Mesodermal cell (in vitro differentiated cells): ENCODE data around the gene SEZ6L2.

Experiments
- H3K27ac ChIP-seq: 2 replicates; pipeline ENCODE4 v1.7.0; 2013; ENCODE audit warnings: mild to moderate bottlenecking, low read depth, low read length, moderate library complexity; ENCODE audit not compliant: severe bottlenecking
- H3K36me3 ChIP-seq: 2 replicates; pipeline ENCODE4 v1.7.1; 2013; ENCODE audit warnings: mild to moderate bottlenecking, low read length, moderate library complexity; ENCODE audit not compliant: control insufficient read depth, insufficient read depth
- H3K4me1 ChIP-seq: one replicate; pipeline ENCODE4 v1.7.1; 2013; ENCODE audit warnings: mild to moderate bottlenecking, low read length; ENCODE audit not compliant: insufficient read depth, control insufficient read depth, poor library complexity, severe bottlenecking
- H3K4me3 ChIP-seq: 2 replicates; pipeline ENCODE4 v1.7.0; 2013; ENCODE audit warnings: low read length, control low read depth, mild to moderate bottlenecking; ENCODE audit not compliant: insufficient read depth, poor library complexity, severe bottlenecking; ENCODE audit errors: extremely low read depth
- H3K9me3 ChIP-seq: 2 replicates; pipeline ENCODE4 v1.7.1; 2013; ENCODE audit warnings: mild to moderate bottlenecking, low read length, moderate library complexity; ENCODE audit not compliant: control insufficient read depth
- WGBS, 2 experiments: methylation state at CpG; one replicate each; pipeline ENCODE4 v1.1.5; 2013; ENCODE audit warnings: missing lambda C conversion rate in 2 of 2; ENCODE audit not compliant: insufficient coverage in 2 of 2; 5-methylcytosine and 5-hydroxymethylcytosine counted together

The SEZ6L2 gene

DNA sequence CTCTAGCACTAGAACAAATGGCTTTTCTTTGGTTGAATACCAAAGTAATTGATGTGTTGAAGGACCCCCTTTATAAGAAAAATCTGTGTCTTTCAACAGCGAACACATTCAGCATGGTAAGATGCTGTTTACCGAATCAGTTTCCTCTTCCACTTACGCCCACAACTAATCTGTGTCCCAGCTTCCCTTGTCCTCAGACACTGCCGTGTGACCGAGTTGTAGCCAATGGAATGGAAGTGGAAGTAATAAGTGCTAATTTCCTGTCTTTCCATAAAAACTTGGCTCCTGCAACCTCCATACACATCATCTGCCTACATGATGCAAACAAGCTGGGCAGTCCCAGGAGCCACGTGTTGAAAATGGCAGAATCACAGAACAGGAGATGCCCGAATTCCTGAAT lies 46.7 kb downstream of the SEZ6L2 start:
- no peak overlapping the region for H3K27ac ChIP-seq
- 100% methylated on average over 1 of the region's 7 CpGs for WGBS, 2 experiments
- H3K4me1 ChIP-seq, result peaks cover 8% of the 10 kb centered on the region
- no peak overlapping the region for H3K4me3 ChIP-seq
- no peaks in the 10 kb centered on the region for H3K36me3 ChIP-seq
- no peaks in the 10 kb centered on the region for H3K9me3 ChIP-seq

DNA sequence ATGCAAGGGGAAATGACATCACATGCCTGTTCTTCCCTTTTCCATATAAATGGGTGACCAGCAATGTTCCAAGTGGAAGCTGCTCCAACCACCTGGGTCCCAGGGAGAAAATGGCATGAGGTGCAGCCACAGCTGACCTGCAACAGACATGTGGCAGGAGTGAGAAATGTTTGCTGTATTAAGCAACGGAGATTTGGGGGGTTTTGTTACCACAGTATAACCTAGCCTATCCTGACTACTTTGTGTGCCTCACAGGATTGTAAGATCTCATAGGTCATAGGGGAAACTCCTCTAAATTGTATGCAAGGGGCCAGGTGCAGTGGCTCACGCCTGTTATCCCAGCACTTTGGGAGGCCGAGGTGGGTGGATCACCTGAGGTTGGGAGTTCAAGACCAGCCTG lies 48.4 kb downstream of the SEZ6L2 start:
- Histone ChIP-seq H3K9me3 (no peaks in the 10 kb centered on the region), H3K4me1 (peaks cover 8% of the 10 kb centered on the region), H3K4me3 (no peak overlapping the region), H3K27ac (no peak overlapping the region), H3K36me3 (no peaks in the 10 kb centered on the region)
- 90% methylated on average over 2 of the region's 3 CpGs for WGBS, 2 experiments

DNA sequence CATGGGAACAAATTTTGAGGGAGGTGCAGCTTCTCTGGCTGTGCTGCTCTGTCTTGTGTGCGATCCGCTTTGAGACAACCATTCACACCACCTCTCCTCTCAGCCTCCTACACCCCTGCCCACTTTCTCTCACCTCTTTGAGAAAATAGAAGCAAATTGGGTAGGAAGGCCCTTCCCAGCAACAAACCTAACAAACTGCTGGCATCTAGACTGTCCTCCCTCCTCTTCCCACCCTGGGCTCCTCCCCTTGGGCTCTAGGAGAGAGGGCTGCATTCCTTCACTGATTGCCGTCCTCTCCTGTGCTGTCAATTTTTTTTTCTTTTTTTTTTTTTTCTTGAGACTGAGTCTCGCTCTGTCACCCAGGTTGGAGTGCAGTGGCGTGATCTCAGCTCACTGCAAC lies 49.8 kb downstream of the SEZ6L2 start:
- H3K27ac ChIP-seq, result peak overlapping the region; percentile 66
- H3K4me1 ChIP-seq, result peaks cover 8% of the 10 kb centered on the region
- no peaks in the 10 kb centered on the region for H3K9me3 ChIP-seq
- 61 to 73% methylated on average over 2 to 4 of the region's 5 CpGs for WGBS, 2 experiments
- H3K36me3 ChIP-seq, result no peaks in the 10 kb centered on the region
- no peak overlapping the region for H3K4me3 ChIP-seq

DNA sequence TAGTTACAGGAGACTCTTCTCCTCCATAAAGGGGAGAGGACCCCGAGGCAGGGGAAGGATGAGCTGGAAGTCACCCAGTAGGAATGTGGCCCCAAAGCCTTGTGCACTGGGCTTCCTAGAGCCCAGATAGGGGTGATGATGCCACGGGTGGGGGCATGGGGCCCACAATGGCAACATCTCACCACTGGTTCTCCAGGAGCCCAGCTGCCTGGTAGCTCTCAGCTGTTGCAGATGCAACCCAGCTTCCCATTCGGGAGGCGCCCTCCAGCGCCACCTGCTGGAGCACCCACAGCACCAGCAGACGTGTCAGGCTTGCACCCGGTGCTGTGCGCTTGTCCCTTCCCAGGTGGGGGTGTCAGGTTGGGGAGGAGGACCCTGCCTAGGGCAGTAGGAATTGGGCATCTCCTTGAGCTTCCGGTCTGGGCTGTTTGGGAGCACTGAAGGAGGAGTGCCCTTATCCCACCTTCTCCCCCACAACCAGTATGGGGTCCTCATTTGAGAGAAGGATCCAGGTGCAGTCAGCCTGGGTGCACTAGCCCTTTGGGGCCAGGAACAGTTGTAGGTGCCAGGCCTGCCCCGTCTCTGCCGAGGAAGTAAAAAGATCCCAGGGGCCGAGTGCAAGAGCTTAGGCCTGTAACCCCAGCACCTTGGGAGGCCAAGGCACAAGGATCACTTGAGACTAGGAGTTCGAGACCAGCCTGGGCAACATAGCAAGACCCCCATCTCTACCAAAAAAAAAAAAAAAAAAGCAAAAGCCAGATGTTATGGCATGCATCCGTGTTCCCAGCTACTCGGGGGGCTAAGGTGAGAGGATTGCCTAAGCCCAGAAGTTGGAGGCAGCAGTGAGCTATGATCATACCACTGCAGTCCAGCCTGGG lies 50.7 kb downstream of the SEZ6L2 start:
- Histone ChIP-seq H3K4me3 (no peak overlapping the region), H3K9me3 (no peaks in the 10 kb centered on the region), H3K4me1 (peaks cover 8% of the 10 kb centered on the region), H3K36me3 (no peaks in the 10 kb centered on the region), H3K27ac (no peak overlapping the region)
- 46 to 56% methylated on average over 10 to 12 of the region's 15 CpGs for WGBS, 2 experiments

DNA sequence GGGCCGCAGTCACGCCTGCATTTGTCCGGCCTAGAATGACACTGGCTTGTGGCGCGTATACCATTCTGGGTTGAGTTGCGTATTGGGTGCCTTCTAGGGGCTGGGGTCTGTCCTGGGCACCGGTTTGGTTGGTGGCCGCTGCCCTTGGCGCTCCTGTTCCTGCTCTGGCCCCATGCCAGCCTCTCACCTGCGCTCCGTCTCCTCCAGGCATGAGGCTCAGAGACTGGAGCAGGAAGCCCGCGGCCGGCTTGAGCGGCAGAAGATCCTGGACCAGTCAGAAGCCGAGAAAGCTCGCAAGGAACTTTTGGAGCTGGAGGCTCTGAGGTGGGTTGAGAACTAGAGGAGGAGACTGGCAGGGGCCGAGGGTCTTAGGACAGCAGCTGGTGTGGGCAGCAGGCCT lies 53.7 kb downstream of the SEZ6L2 start:
- no peaks in the 10 kb centered on the region for H3K36me3 ChIP-seq
- WGBS, 2 experiments, result 93 to 96% methylated on average over 12 to 18 of the region's 18 CpGs
- no peak overlapping the region for H3K27ac ChIP-seq
- peaks cover 8% of the 10 kb centered on the region for H3K4me1 ChIP-seq
- H3K9me3 ChIP-seq, result no peaks in the 10 kb centered on the region
- H3K4me3 ChIP-seq, result no peak overlapping the region

DNA sequence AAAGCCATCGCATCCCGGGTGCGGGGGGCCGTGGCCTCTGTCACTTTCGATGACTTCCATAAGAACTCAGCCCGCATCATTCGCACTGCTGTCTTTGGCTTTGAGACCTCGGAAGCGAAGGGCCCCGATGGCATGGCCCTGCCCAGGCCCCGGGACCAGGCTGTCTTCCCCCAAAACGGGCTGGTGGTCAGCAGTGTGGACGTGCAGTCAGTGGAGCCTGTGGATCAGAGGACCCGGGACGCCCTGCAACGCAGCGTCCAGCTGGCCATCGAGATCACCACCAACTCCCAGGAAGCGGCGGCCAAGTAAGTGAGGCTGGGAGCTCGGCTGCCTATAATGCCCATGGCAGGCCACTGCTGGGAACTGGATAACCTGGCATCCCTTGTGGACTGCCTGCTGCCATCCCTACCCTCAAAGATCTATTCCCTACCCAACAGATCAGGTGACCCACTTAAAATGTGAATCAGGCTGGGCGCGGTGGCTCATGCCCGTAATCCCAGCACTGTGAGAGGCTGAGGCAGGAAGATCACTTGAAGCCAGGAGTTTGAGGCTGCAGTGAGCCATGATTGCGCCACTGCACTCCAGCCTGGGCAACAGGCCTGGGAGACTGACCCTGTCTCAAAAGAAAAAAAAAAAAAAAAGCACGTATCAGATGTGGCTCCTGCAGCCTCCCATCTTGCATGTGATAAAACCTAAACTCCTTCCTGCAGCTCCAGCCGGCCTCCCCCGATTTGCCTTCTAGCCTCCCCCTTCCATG lies 54.6 kb downstream of the SEZ6L2 start:
- H3K4me1 ChIP-seq, result peaks cover 6% of the 10 kb centered on the region
- H3K9me3 ChIP-seq, result no peaks in the 10 kb centered on the region
- no peak overlapping the region for H3K27ac ChIP-seq
- no peaks in the 10 kb centered on the region for H3K36me3 ChIP-seq
- 94 to 95% methylated on average over 26 to 27 of the region's 28 CpGs for WGBS, 2 experiments
- H3K4me3 ChIP-seq, result no peak overlapping the region

DNA sequence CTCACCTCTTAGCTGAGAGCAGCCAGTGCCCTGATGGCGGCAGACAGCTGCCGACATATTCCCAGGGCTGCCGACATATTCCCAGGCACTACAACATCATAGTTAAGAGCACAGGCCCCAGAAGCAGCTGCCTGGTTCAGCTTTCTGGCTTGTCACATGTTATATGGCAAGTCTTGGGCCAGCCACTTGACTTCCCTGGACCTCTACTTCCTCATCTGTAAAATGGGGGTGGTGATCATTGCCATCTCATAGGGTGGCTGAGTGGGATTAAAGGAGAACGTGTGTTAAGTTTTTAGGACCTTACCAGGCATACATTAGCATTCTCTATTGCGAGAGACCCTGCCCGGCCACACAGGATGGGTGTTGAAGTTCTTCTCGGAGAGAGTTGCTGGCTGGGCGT lies 55.4 kb downstream of the SEZ6L2 start:
- no peaks in the 10 kb centered on the region for H3K36me3 ChIP-seq
- H3K4me1 ChIP-seq, result no peaks in the 10 kb centered on the region
- 90 to 98% methylated on average over 6 of the region's 8 CpGs for WGBS, 2 experiments
- H3K27ac ChIP-seq, result no peak overlapping the region
- no peak overlapping the region for H3K4me3 ChIP-seq
- no peaks in the 10 kb centered on the region for H3K9me3 ChIP-seq

DNA sequence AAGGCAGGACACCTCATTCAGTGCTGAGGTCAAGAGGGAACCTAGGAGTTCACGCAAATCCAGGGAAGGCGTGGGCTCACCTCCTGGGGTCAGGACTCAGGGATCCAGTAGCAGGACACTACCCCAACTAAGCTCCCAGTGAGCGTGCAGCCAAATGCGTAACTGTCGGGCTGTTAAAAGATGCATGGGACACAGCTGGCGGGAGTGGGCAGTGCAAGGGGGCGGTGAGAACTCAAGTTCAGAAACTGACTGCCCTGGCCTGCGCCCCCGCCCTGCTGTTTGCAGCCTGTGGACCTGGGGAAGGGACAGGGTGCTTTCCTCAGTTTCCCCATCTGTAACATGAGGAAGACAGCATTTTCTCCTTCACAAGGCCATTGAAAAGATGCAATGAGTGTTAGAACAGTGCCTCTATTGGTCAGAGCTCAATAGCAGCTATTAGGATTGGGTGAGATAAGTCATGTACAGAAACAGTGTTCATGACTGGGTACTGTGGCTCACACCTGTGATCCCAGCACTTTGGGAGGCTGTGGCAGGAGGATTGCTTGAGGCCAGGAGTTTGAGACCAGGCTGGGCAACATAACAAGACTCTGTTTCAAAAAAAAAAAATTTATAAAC lies 56.5 kb downstream of the SEZ6L2 start:
- 94 to 96% methylated on average over 9 of the region's 9 CpGs for WGBS, 2 experiments
- peaks cover 6% of the 10 kb centered on the region for H3K4me1 ChIP-seq
- H3K9me3 ChIP-seq, result no peaks in the 10 kb centered on the region
- no peak overlapping the region for H3K4me3 ChIP-seq
- no peaks in the 10 kb centered on the region for H3K36me3 ChIP-seq
- H3K27ac ChIP-seq, result no peak overlapping the region

DNA sequence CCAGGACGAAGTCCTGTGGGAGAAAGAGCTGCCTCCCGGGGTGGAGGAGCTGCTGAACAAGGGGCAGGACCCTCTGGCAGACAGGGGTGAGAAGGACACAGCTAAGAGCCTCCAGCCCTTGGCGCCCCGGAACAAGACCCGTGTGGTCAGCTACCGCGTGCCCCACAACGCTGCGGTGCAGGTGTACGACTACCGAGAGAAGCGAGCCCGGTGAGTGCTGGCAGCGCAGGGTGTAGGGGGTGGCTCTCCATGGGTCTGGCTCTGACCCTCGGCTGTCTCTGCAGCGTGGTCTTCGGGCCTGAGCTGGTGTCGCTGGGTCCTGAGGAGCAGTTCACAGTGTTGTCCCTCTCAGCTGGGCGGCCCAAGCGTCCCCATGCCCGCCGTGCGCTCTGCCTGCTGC lies 57.7 kb downstream of the SEZ6L2 start:
- Histone ChIP-seq H3K27ac (no peak overlapping the region), H3K4me1 (peaks cover 10% of the 10 kb centered on the region), H3K4me3 (no peak overlapping the region), H3K9me3 (no peaks in the 10 kb centered on the region), H3K36me3 (no peaks in the 10 kb centered on the region)
- WGBS, 2 experiments, result 87 to 96% methylated on average over 22 to 23 of the region's 23 CpGs

DNA sequence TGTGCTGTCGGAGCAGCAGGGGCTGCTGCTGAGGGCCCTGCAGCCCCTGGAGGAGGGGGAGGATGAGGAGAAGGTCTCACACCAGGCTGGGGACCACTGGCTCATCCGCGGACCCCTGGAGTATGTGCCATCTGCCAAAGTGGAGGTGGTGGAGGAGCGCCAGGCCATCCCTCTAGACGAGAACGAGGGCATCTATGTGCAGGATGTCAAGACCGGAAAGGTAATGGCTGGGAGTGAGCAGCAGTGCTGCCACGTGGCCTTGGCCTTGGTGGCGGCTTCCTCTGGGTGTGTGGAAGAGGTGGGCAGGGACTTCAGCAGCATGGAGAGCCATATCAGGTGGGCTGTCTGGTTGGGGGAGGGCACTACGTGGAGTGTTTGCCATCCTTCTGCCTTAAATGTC lies 59.1 kb downstream of the SEZ6L2 start:
- H3K27ac ChIP-seq, result no peak overlapping the region
- 92 to 98% methylated on average over 8 to 9 of the region's 10 CpGs for WGBS, 2 experiments
- H3K9me3 ChIP-seq, result no peaks in the 10 kb centered on the region
- no peaks in the 10 kb centered on the region for H3K36me3 ChIP-seq
- no peak overlapping the region for H3K4me3 ChIP-seq
- H3K4me1 ChIP-seq, result peaks cover 10% of the 10 kb centered on the region
